SK-N-MC (cell line): ENCODE data around the gene MXRA8.
"Not testable (repeated sequence)": the region's sequence is repeated elsewhere in the genome, so short reads cannot be mapped to it uniquely, and the experiment has no call there.

Experiments
- DNase-seq: peaks from one replicate; pipeline ENCODE4 v3.0.0-alpha.2; 2011; ENCODE audit warnings: low read depth, low spot score
- H3K27ac ChIP-seq: fragments of 200-600 bp; sonication (generic); 2 replicates; pipeline ENCODE4 v1.5.1; 2016; ENCODE audit warnings: mixed run types
- H3K36me3 ChIP-seq: fragments of 200-600 bp; sonication (generic); 2 replicates; pipeline ENCODE4 v1.6.1; 2017; ENCODE audit warnings: antibody characterized with exemption, low read length, mixed read lengths; ENCODE audit not compliant: insufficient read depth
- H3K4me3 ChIP-seq: fragments of 200-600 bp; sonication (generic); 2 replicates; pipeline ENCODE4 v1.5.1; 2016
- H3K9ac ChIP-seq: fragments of 200-600 bp; sonication (generic); 2 replicates; pipeline ENCODE4 v1.8.0; 2017; ENCODE audit warnings: mixed run types, mixed read lengths; ENCODE audit not compliant: insufficient read length
- H3K9me3 ChIP-seq: fragments of 200-600 bp; sonication (generic); 2 replicates; pipeline ENCODE4 v1.6.1; 2017; ENCODE audit warnings: low read depth, mild to moderate bottlenecking, antibody characterized with exemption, low read length, moderate library complexity, mixed read lengths
- EZH2 ChIP-seq: fragments of 200-600 bp; sonication (generic); IDR thresholded peaks from one replicate; pipeline ENCODE4 v1.6.1; 2017; ENCODE audit warnings: antibody characterized with exemption
- FOXP2 ChIP-seq: optimal IDR thresholded peaks from 2 replicates; pipeline ENCODE3; 2011; ENCODE audit warnings: mild to moderate bottlenecking, moderate library complexity; ENCODE audit not compliant: insufficient read depth; ENCODE audit errors: extremely low read length, control extremely low read depth
- POLR2AphosphoS5 ChIP-seq: IDR thresholded peaks from 2 replicates; pipeline ENCODE4 v1.6.1; 2012; ENCODE audit warnings: mild to moderate bottlenecking, low read depth, low read length, borderline replicate concordance

The MXRA8 gene

GRCh38 chr1:1318777-1319645 is 39.3 kb downstream of the MXRA8 start:
- no peak overlapping the region for H3K27ac ChIP-seq
- no peak overlapping the region for H3K4me3 ChIP-seq
- no peak overlapping the region for H3K9ac ChIP-seq
- DNase-seq: no peak
- peaks cover 24% of the 10 kb centered on the region; the same call in 1 of the 2 replicates for H3K36me3 ChIP-seq
- H3K9me3 ChIP-seq: no peaks in the 10 kb centered on the region
- TF ChIP-seq POLR2AphosphoS5 (no peak; the same call in 1 of the 2 replicates), FOXP2 (no peak), EZH2 (no peak)

GRCh38 chr1:1318131-1318652 is 40.2 kb downstream of the MXRA8 start:
- H3K9me3 ChIP-seq: no peaks in the 10 kb centered on the region
- DNase-seq: no peak
- H3K36me3 ChIP-seq: peaks cover 32% of the 10 kb centered on the region; the same call in 1 of the 2 replicates
- H3K27ac ChIP-seq: peak overlapping the region; percentile 40; the same call in 1 of the 2 replicates
- H3K4me3 ChIP-seq: no peak overlapping the region
- TF ChIP-seq POLR2AphosphoS5 (no peak), EZH2 (no peak), FOXP2 (no peak)
- H3K9ac ChIP-seq: no peak overlapping the region

DNA sequence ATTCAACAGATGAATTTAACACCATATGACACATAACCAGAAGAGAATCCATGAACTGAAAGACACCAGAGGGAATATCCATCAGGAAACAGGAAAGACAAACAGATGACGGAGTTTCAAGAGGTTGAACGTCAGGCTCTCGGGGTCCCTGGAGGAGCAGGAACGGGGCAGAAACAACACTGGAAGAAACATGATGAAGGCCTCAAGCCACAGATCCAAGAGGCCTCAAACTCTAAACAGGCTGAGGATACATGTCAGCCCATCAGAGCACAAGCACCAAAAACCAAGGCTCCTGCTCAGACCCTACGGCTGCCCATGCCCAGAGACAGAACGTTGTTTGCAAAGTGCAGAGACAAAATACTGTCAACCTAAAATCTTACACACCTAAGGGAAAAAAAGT is 40.9 kb downstream of the MXRA8 start:
- H3K27ac ChIP-seq: peak overlapping the region; percentile 70; the same call in 1 of the 2 replicates
- no peak for DNase-seq
- H3K36me3 ChIP-seq: peaks cover 39% of the 10 kb centered on the region; the same call in 1 of the 2 replicates
- TF ChIP-seq FOXP2 (no peak), EZH2 (no peak), POLR2AphosphoS5 (no peak)
- no peak overlapping the region for H3K9ac ChIP-seq
- H3K9me3 ChIP-seq: no peaks in the 10 kb centered on the region
- H3K4me3 ChIP-seq: no peak overlapping the region

GRCh38 chr1:1316199-1316598 is 42.2 kb downstream of the MXRA8 start:
- DNase-seq, H3K9ac ChIP-seq, H3K4me3 ChIP-seq, H3K9me3 ChIP-seq, H3K27ac ChIP-seq: not testable (repeated sequence)
- peaks cover 48% of the 10 kb centered on the region; the same call in 1 of the 2 replicates for H3K36me3 ChIP-seq

GRCh38 chr1:1315435-1315954 is 42.9 kb downstream of the MXRA8 start:
- DNase-seq: no peak
- Histone ChIP-seq H3K27ac (no peak overlapping the region), H3K9me3 (no peaks in the 10 kb centered on the region), H3K4me3 (no peak overlapping the region), H3K36me3 (peaks cover 52% of the 10 kb centered on the region; the same call in 1 of the 2 replicates), H3K9ac (no peak overlapping the region)
- TF ChIP-seq EZH2: no peak
- no peak for TF ChIP-seq FOXP2
- TF ChIP-seq POLR2AphosphoS5: no peak

DNA sequence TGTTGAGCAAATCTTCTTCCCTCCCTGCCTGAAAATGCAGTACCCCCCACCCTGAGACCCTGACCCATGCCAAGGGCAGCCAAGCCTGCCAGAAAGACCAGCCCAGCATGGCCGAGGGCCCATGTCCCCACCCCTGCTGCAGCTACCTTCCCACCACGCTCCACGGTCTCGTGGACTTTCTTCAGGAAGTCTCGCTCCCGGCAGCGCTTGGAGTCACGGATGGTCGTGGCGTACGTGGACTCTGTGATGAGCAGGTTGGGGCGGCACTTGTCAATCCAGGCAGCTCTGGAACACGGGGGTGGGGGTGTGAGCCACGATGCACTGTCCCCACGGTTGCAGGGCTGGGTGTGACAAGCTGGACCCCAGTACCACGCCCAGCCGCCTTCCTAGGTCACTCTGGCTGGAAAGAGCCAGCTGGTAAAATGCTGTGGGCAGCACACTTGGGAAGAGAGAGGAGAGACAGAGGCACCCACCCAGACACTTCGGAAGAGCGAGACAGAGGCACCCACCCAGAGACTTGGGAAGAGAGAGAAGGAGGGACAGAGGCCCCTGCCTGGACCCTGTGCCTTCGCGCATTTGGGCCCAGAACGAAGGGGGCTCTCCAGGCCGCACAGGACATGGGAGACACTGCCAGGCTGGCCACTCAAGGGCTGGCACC is 43.5 kb downstream of the MXRA8 start:
- H3K9me3 ChIP-seq: no peaks in the 10 kb centered on the region
- no peak for DNase-seq
- H3K9ac ChIP-seq: no peak overlapping the region
- no peak overlapping the region for H3K27ac ChIP-seq
- peaks cover 52% of the 10 kb centered on the region; the same call in 1 of the 2 replicates for H3K36me3 ChIP-seq
- TF ChIP-seq EZH2 (no peak), FOXP2 (no peak), POLR2AphosphoS5 (no peak; the same call in 1 of the 2 replicates)
- no peak overlapping the region for H3K4me3 ChIP-seq

DNA sequence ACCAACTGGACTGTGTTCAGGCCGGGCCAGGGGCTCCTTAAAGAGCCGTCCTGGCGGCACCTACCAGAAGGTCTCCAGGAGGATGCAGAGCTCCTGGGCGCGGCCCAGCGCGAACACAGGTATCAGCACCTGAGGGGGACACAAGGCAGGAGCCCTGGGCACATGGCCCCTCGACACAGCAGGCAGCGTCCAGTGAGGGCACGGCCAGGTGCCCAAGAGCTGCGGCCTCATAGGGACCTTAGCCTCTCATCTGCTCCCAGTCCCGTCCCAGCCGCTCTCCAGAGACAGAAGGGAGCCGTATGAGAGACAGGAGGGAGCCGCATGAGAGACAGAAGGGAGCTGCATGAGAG is 44.1 kb downstream of the MXRA8 start:
- Histone ChIP-seq H3K36me3 (peaks cover 47% of the 10 kb centered on the region; the same call in 1 of the 2 replicates), H3K9ac (no peak overlapping the region), H3K4me3 (no peak overlapping the region), H3K9me3 (no peaks in the 10 kb centered on the region), H3K27ac (no peak overlapping the region)
- no peak for TF ChIP-seq EZH2
- no peak for TF ChIP-seq POLR2AphosphoS5
- no peak for TF ChIP-seq FOXP2
- no peak for DNase-seq
